IMR-90 (cell line): ENCODE data around the gene GATA1. TPM values are rescaled to one million over a fixed set of nuclear protein-coding genes. Genes with fewer than 3 reads are reported as not detected.

ENCODE experiments used
- ATAC-seq: fragments of 200-7000 bp; cut with Tn5 transposase; 2 replicates; pipeline ENCODE4 v1.9.1; 2020; ENCODE audit warnings: low read depth, mild to moderate bottlenecking, moderate library complexity
- BruUV-seq: library from RNA; stranded (reverse); fragments of 400-500 nt; replicated peaks from 2 replicates; lab custom pipeline; 2021; lab: Mats Ljungman, UMichigan
- CTCF ChIA-PET: fragments of 300-600 bp; formaldehyde crosslinking; extraction: SDS; loops from one replicate; lab custom pipeline; 2021; ENCODE audit warnings: antibody characterized with exemption; lab: Yijun Ruan, JAX
- POLR2A ChIA-PET: fragments of 300-600 bp; sonication (Branson Sonifier 250); formaldehyde crosslinking; loops from one replicate; lab custom pipeline; 2022; ENCODE audit warnings: antibody characterized with exemption; ENCODE audit not compliant: unreplicated experiment; lab: Charles Lee
- DNase-seq: peaks from one replicate; pipeline ENCODE4 v3.0.0; 2013
- H2AFZ ChIP-seq: replicated peaks from 2 replicates; pipeline ENCODE3; 2013; ENCODE audit warnings: low read length, mild to moderate bottlenecking; ENCODE audit not compliant: poor library complexity
- H2AK5ac ChIP-seq: 2 replicates; pipeline ENCODE4 v1.6.1; 2013; ENCODE audit warnings: low read depth, low read length, inconsistent platforms
- H2AK9ac ChIP-seq: replicated peaks from 2 replicates; pipeline ENCODE3; 2013; ENCODE audit warnings: mild to moderate bottlenecking, low read depth, low read length, moderate library complexity; ENCODE audit not compliant: poor library complexity
- H2BK120ac ChIP-seq: 2 replicates; pipeline ENCODE4 v1.6.1; 2013; ENCODE audit warnings: low read depth, low read length, inconsistent platforms
- H2BK15ac ChIP-seq: 3 replicates; pipeline ENCODE4 v1.6.1; 2013; ENCODE audit warnings: low read depth, low read length, inconsistent platforms
- H2BK20ac ChIP-seq: 2 replicates; pipeline ENCODE4 v1.6.1; 2013; ENCODE audit warnings: low read depth, mild to moderate bottlenecking, inconsistent platforms, low read length, moderate library complexity
- H2BK5ac ChIP-seq: 2 replicates; pipeline ENCODE4 v1.6.1; 2013; ENCODE audit warnings: mild to moderate bottlenecking, low read depth, low read length, inconsistent platforms; ENCODE audit not compliant: poor library complexity, severe bottlenecking
- H3K14ac ChIP-seq: replicated peaks from 2 replicates; pipeline ENCODE4 v1.6.1; 2013; ENCODE audit warnings: low read depth, low read length, inconsistent platforms
- H3K18ac ChIP-seq: 2 replicates; pipeline ENCODE4 v1.6.1; 2013; ENCODE audit warnings: low read depth, low read length, control low read depth
- H3K23ac ChIP-seq: 2 replicates; pipeline ENCODE4 v1.6.1; 2013; ENCODE audit warnings: low read depth, low read length, inconsistent platforms
- H3K27ac ChIP-seq: 2 replicates; pipeline ENCODE4 v1.5.1; 2013; ENCODE audit warnings: mild to moderate bottlenecking, control low read depth, low read length; ENCODE audit not compliant: insufficient read depth
- H3K27me3 ChIP-seq: 2 replicates; pipeline ENCODE4 v1.6.1; 2013; ENCODE audit warnings: low read length; ENCODE audit not compliant: control insufficient read depth, insufficient read depth
- H3K36me3 ChIP-seq: 2 replicates; pipeline ENCODE4 v1.6.1; 2013; ENCODE audit warnings: low read length, mixed read lengths; ENCODE audit not compliant: control insufficient read depth, insufficient read depth
- H3K4ac ChIP-seq: 2 replicates; pipeline ENCODE4 v1.6.1; 2013; ENCODE audit warnings: low read depth, low read length, inconsistent platforms
- H3K4me1 ChIP-seq: 2 replicates; pipeline ENCODE4 v1.6.1; 2013; ENCODE audit warnings: low read length, mixed read lengths; ENCODE audit not compliant: control insufficient read depth, insufficient read depth
- H3K4me2 ChIP-seq: 2 replicates; pipeline ENCODE4 v1.6.1; 2013; ENCODE audit warnings: low read depth, mild to moderate bottlenecking, control low read depth, low read length, moderate library complexity
- H3K4me3 ChIP-seq: 2 replicates; pipeline ENCODE4 v1.5.1; 2013; ENCODE audit warnings: low read depth, mild to moderate bottlenecking, control low read depth, low read length, moderate library complexity; ENCODE audit not compliant: insufficient read depth
- H3K56ac ChIP-seq: 2 replicates; pipeline ENCODE4 v1.6.1; 2013; ENCODE audit warnings: low read length, inconsistent platforms; ENCODE audit not compliant: insufficient read depth; ENCODE audit errors: extremely low read depth
- H3K79me1 ChIP-seq, 2 experiments: 2 replicates each; pipeline ENCODE4 v1.6.1; 2013; ENCODE audit warnings: low read length in 2 of 2, inconsistent platforms in 1 of 2, low read depth in 1 of 2
- H3K9ac ChIP-seq: 2 replicates; pipeline ENCODE4 v1.6.1; 2013; ENCODE audit warnings: low read depth, low read length, control low read depth
- H3K9me1 ChIP-seq: 2 replicates; pipeline ENCODE4 v1.6.1; 2013; ENCODE audit warnings: low read length, inconsistent platforms; ENCODE audit not compliant: insufficient read depth
- H3K9me3 ChIP-seq: 2 replicates; pipeline ENCODE4 v1.6.1; 2013; ENCODE audit warnings: low read length; ENCODE audit not compliant: control insufficient read depth, insufficient read depth
- H4K20me1 ChIP-seq: 2 replicates; pipeline ENCODE4 v1.6.1; 2013; ENCODE audit warnings: low read length, inconsistent platforms; ENCODE audit not compliant: insufficient read depth
- H4K5ac ChIP-seq: 2 replicates; pipeline ENCODE4 v1.6.1; 2013; ENCODE audit warnings: mild to moderate bottlenecking, low read depth, low read length, control low read depth
- H4K8ac ChIP-seq, 2 experiments: 2 replicates each; pipeline ENCODE4 v1.6.1; 2013; ENCODE audit warnings: low read depth in 2 of 2, low read length in 2 of 2, control low read depth in 1 of 2, inconsistent platforms in 1 of 2
- H4K91ac ChIP-seq: 2 replicates; pipeline ENCODE4 v1.6.1; 2013; ENCODE audit warnings: low read depth, low read length, inconsistent platforms; ENCODE audit not compliant: insufficient read depth
- BHLHE40 ChIP-seq: fragments of 150-350 bp; IDR thresholded peaks from 2 replicates; pipeline ENCODE4 v1.6.1; 2016; ENCODE audit warnings: mild to moderate bottlenecking, low read depth, low read length
- CEBPB ChIP-seq: IDR thresholded peaks from 2 replicates; pipeline ENCODE4 v1.6.1; 2012; ENCODE audit warnings: low read depth, low read length, improper control_type of control experiment
- CTCF ChIP-seq: conservative IDR thresholded peaks from 2 replicates; pipeline ENCODE4 v1.5.1; 2012; ENCODE audit warnings: mild to moderate bottlenecking, low read depth, low read length, improper control_type of control experiment
- ELK1 ChIP-seq: fragments of 150-350 bp; IDR thresholded peaks from 2 replicates; pipeline ENCODE4 v1.6.1; 2016; ENCODE audit warnings: low read depth, mild to moderate bottlenecking, low read length, moderate library complexity, borderline replicate concordance
- MAFK ChIP-seq: IDR thresholded peaks from 2 replicates; pipeline ENCODE4 v1.6.1; 2012; ENCODE audit warnings: low read depth, low read length, improper control_type of control experiment
- MAZ ChIP-seq: IDR thresholded peaks from 2 replicates; pipeline ENCODE4 v1.6.1; 2012; ENCODE audit warnings: low read depth, mild to moderate bottlenecking, low read length, improper control_type of control experiment, moderate library complexity, borderline replicate concordance
- MXI1 ChIP-seq: IDR thresholded peaks from 2 replicates; pipeline ENCODE4 v1.6.1; 2012; ENCODE audit warnings: low read depth, mild to moderate bottlenecking, low read length, moderate library complexity, borderline replicate concordance
- NFE2L2 ChIP-seq: fragments of 150-350 bp; IDR thresholded peaks from 2 replicates; pipeline ENCODE4 v1.6.1; 2016; ENCODE audit warnings: low read depth, mild to moderate bottlenecking, low read length
- POLR2A ChIP-seq: IDR thresholded peaks from 2 replicates; pipeline ENCODE4 v1.6.1; 2012; ENCODE audit warnings: mild to moderate bottlenecking, low read depth, low read length
- RAD21 ChIP-seq: IDR thresholded peaks from 2 replicates; pipeline ENCODE4 v1.6.1; 2012; ENCODE audit warnings: low read length, improper control_type of control experiment
- RCOR1 ChIP-seq: IDR thresholded peaks from 2 replicates; pipeline ENCODE4 v1.6.1; 2012; ENCODE audit warnings: mild to moderate bottlenecking, low read length, improper control_type of control experiment; ENCODE audit not compliant: insufficient replicate concordance
- RFX5 ChIP-seq: IDR thresholded peaks from 2 replicates; pipeline ENCODE4 v1.8.0; 2012; ENCODE audit warnings: low read depth, mild to moderate bottlenecking, low read length, moderate library complexity
- SMC3 ChIP-seq: fragments of 150-350 bp; IDR thresholded peaks from 2 replicates; pipeline ENCODE4 v1.6.1; 2016; ENCODE audit warnings: low read depth, mild to moderate bottlenecking, antibody characterized with exemption, low read length, moderate library complexity
- USF2 ChIP-seq: fragments of 150-350 bp; IDR thresholded peaks from 2 replicates; pipeline ENCODE4 v1.6.1; 2017; ENCODE audit warnings: mild to moderate bottlenecking, antibody characterized with exemption, low read length, low read depth
- WGBS, 2 experiments: methylation state at CpG; one replicate each; pipeline versions ENCODE4 v1.1.5 to v1.1.7; 2013; ENCODE audit warnings: missing lambda C conversion rate in 2 of 2; ENCODE audit not compliant: insufficient read length in 1 of 2; ENCODE audit errors: extremely low coverage in 2 of 2; 5-methylcytosine and 5-hydroxymethylcytosine counted together
- dilution Hi-C: fragments of 300-500 bp; cut with HindIII; formaldehyde crosslinking; loops from one replicate; pipeline ENCODE4 v1.14.3; 2018; ENCODE audit warnings: low sequenced_read_pairs; ENCODE audit not compliant: unreplicated experiment
- in situ Hi-C: fragments of 300-500 bp; cut with MboI; formaldehyde crosslinking; loops from 3 replicates; pipeline ENCODE4 v1.14.3; 2019; ENCODE audit warnings: low sequenced_read_pairs, inconsistent platforms, mixed read lengths
- intact Hi-C: fragments of 100-400 bp; cut with micrococcal nuclease; formaldehyde crosslinking; loops from 2 replicates; pipeline ENCODE4 v1.10.0; 2022
- polyA plus RNA-seq, 3 experiments: library from polyadenylated mRNA; depleted of rRNA; stranded (reverse); fragments of >200 nt; gene quantifications; 2 replicates each; pipeline ENCODE4 v1.2.3, GENCODE V29; 2012; ENCODE audit warnings: low replicate concordance in 1 of 3
- total RNA-seq: library from RNA; depleted of rRNA; stranded (reverse); fragments of >200 nt; gene quantifications from 2 replicates; pipeline ENCODE4 v1.2.3, GENCODE V29; 2012

The GATA1 gene
- total and polyA plus RNA-seq, 2 of the 4 experiments (the other 2 are of a cell fraction) = not detected

- Histone ChIP-seq H3K9ac (peak overlapping the region; percentile 66), H2AFZ (peak overlapping the region; percentile 83), H4K8ac (peak overlapping the region; percentile 84 to 98), H3K14ac (peak overlapping the region; percentile 90), H2AK9ac (peak overlapping the region; percentile 91), H2AK5ac (peak overlapping the region; percentile 59; the same call in 1 of the 2 replicates), H3K9me3 (no peaks in the 10 kb centered on the region; the same call in 1 of the 2 replicates), H4K5ac (peak overlapping the region; percentile 60), H3K56ac (peak overlapping the region; percentile 65; the same call in 1 of the 2 replicates), H2BK5ac (no peak overlapping the region), H2BK15ac (no peak overlapping the region), H3K9me1 (0 out of 2 replicates have a peak, but pooled peaks cover 3% of the 10 kb centered on the region), H3K36me3 (no peaks in the 10 kb centered on the region), H4K20me1 (no peaks in the 10 kb centered on the region), H3K4me2 (peak overlapping the region; percentile 57), H3K4me1 (no peaks in the 10 kb centered on the region), H2BK20ac (no peak overlapping the region), H3K23ac (no peak overlapping the region), H3K27me3 (no peaks in the 10 kb centered on the region; the same call in 1 of the 2 replicates), H4K91ac (peak overlapping the region; percentile 35), H3K79me1 (no peaks in the 10 kb centered on the region), H2BK120ac (no peak overlapping the region), H3K18ac (no peak overlapping the region), H3K4ac (peak overlapping the region; percentile 90), H3K27ac (peak overlapping the region; percentile 70), H3K4me3 (peak overlapping the region; percentile 53)
- ChIA-PET POLR2A (no interaction called here), CTCF (no interaction called here)
- in situ Hi-C loops (no loop called here), dilution Hi-C loops (no loop called here), intact Hi-C loops (loop anchor here (1.0 kb wide), 1 partner anchor 63 kb away; no protein-coding TSS in a partner anchor)
- TF ChIP-seq BHLHE40 = no peak
- TF ChIP-seq MXI1 = no peak
- no peak for TF ChIP-seq ELK1
- TF ChIP-seq CTCF = no peak
- TF ChIP-seq SMC3 = no peak
- no peak for TF ChIP-seq POLR2A
- TF ChIP-seq RAD21 = no peak
- no peak for TF ChIP-seq MAFK
- TF ChIP-seq USF2 = no peak
- TF ChIP-seq MAZ = no peak
- no peak for TF ChIP-seq RCOR1
- no peak for TF ChIP-seq NFE2L2
- TF ChIP-seq CEBPB = no peak
- TF ChIP-seq RFX5 = no peak
- 20% methylated on average over 1 of the region's 7 CpGs; no CpG with 5 or more reads in 1 of the 2 experiments for WGBS, 2 experiments
- no TSS peak for BruUV-seq
- DNase-seq (no peak), ATAC-seq (no peak)
Observed at GRCh38 chrX:48737940-48738339, 48.5 kb upstream of the GATA1 start.
